ENCODE results near the gene PAIP2. TPM values are rescaled to one million over a fixed set of nuclear protein-coding genes. Genes with fewer than 3 reads are reported as not detected.

PAIP2 gene
- total RNA-seq, 1 experiment from 2014 or later = 79.4 TPM

DNA sequence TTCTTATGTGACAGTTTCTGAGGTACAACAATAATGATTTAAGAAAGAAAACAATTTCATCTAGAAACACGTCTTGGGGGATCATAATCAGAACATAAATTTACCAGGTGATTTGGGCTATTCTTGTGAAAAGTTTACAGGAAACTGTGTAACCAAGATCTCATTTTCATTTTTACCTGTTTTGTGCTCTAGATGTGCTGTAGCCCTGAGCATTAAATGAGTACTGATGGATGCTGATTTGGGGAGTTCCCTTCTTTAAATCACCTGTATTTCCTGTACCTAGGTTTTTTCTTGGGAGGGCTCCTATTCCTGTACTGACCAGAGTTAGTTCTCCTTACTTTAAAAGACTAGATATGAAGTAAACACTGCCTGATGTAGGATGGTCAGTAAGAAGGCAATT is 35.5 kb upstream of the PAIP2 start:
- DNase-seq (ENCODE audit: low read depth, low spot score) = no peak
- intact Hi-C loops (cut with micrococcal nuclease; ENCODE audit: unreplicated experiment) = no loop called here
- no peak for TF ChIP-seq CTCF (IDR thresholded peaks at IDR 0.05)
- TF ChIP-seq SIN3A (IDR thresholded peaks at IDR 0.05; ENCODE audit: borderline replicate concordance, insufficient read depth, low read depth, low read length) = no peak
- TF ChIP-seq POLR2AphosphoS5 (IDR thresholded peaks at IDR 0.05; ENCODE audit: low read depth, low read length) = no peak
- TF ChIP-seq TCF7L2 (IDR thresholded peaks at IDR 0.05; ENCODE audit: low read depth, low read length) = no peak
- TF ChIP-seq REST (IDR thresholded peaks at IDR 0.05; ENCODE audit: insufficient read depth in 1 of 2, low read depth in 2 of 2, low read length in 1 of 2) = no peak
- BruUV-seq (replicated peaks) = no TSS peak
- Histone ChIP-seq H3K4me1 (ENCODE audit: control insufficient read depth, insufficient read depth, low read length) (peaks cover 50% of the 10 kb centered on the region), H3K4me3 (ENCODE audit: low read depth in 2 of 2, low read length in 2 of 2) (no peak overlapping the region), H3K27ac (ENCODE audit: low read length) (no peak overlapping the region), H3K36me3 (ENCODE audit: control insufficient read depth, insufficient read depth, low read length) (peaks cover 4% of the 10 kb centered on the region; the same call in 1 of the 2 replicates), H3K9me3 (ENCODE audit: control insufficient read depth, insufficient read depth, low read depth, low read length) (no peaks in the 10 kb centered on the region), H3K27me3 (ENCODE audit: control insufficient read depth, insufficient read depth, low read length) (no peaks in the 10 kb centered on the region)
- ATAC-seq = no peak
- in situ Hi-C loops (cut with HindIII; ENCODE audit: low pct_unique_long_range_greater_than_20kb, low sequenced_read_pairs) = no loop called here
- ChIA-PET CTCF (no interaction called here), POLR2A (interaction anchor here (0.6 to 0.9 kb wide), 2 partner anchors 12 to 22 kb away, joined by 3 to 6 read pairs; partner anchors contain the start of gene MATR3)

GRCh38 chr5:139306628-139307379 is 34.9 kb upstream of the PAIP2 start:
- in situ Hi-C loops (cut with HindIII; ENCODE audit: low pct_unique_long_range_greater_than_20kb, low sequenced_read_pairs) = no loop called here
- no peak for TF ChIP-seq POLR2AphosphoS5 (IDR thresholded peaks at IDR 0.05; ENCODE audit: low read depth, low read length)
- TF ChIP-seq TCF7L2 (IDR thresholded peaks at IDR 0.05; ENCODE audit: low read depth, low read length) = no peak
- no peak for TF ChIP-seq REST (IDR thresholded peaks at IDR 0.05; ENCODE audit: insufficient read depth in 1 of 2, low read depth in 2 of 2, low read length in 1 of 2)
- TF ChIP-seq CTCF (IDR thresholded peaks at IDR 0.05) = no peak
- TF ChIP-seq SIN3A (IDR thresholded peaks at IDR 0.05; ENCODE audit: borderline replicate concordance, insufficient read depth, low read depth, low read length) = no peak
- intact Hi-C loops (cut with micrococcal nuclease; ENCODE audit: unreplicated experiment) = no loop called here
- Histone ChIP-seq H3K4me3 (ENCODE audit: low read depth in 2 of 2, low read length in 2 of 2) (no peak overlapping the region), H3K27ac (ENCODE audit: low read length) (no peak overlapping the region), H3K36me3 (ENCODE audit: control insufficient read depth, insufficient read depth, low read length) (peaks cover 4% of the 10 kb centered on the region; the same call in 1 of the 2 replicates), H3K9me3 (ENCODE audit: control insufficient read depth, insufficient read depth, low read depth, low read length) (no peaks in the 10 kb centered on the region), H3K27me3 (ENCODE audit: control insufficient read depth, insufficient read depth, low read length) (no peaks in the 10 kb centered on the region), H3K4me1 (ENCODE audit: control insufficient read depth, insufficient read depth, low read length) (peaks cover 55% of the 10 kb centered on the region)
- DNase-seq (ENCODE audit: low read depth, low spot score) (no peak), ATAC-seq (no peak)
- ChIA-PET POLR2A (interaction anchor here (0.6 to 0.9 kb wide), 3 partner anchors 13 to 763 kb away, joined by 3 to 6 read pairs (median 3); partner anchors contain the start of gene MATR3), CTCF (interaction anchor here (0.7 kb wide), 1 partner anchor 9 kb away, joined by 3 read pairs; no protein-coding TSS in a partner anchor)
- BruUV-seq (replicated peaks) = no TSS peak

Measured in Panc1 (cell line).